K562 (cell line): ENCODE data around the gene PTPRE. TPM values are rescaled to one million over a fixed set of nuclear protein-coding genes. Genes with fewer than 3 reads are reported as not detected.

Experiments
- ATAC-seq: fragments of 200-7000 bp; cut with Tn5 transposase; 3 replicates; pipeline ENCODE4 v1.9.1; 2020; ENCODE audit warnings: moderate library complexity
- BruUV-seq: library from RNA; stranded (reverse); fragments of 400-500 nt; replicated peaks from 2 replicates; lab custom pipeline; 2021; lab: Mats Ljungman, UMichigan
- CTCF ChIA-PET: fragments of 300-600 bp; formaldehyde crosslinking; extraction: SDS; loops from one replicate; lab custom pipeline; 2021; ENCODE audit warnings: low intra/inter-chr PET ratio; lab: Yijun Ruan, JAX
- POLR2A ChIA-PET: fragments of 300-600, 350-650 bp; sonication (Branson Sonifier 250); formaldehyde crosslinking; extraction: SDS; loops from one replicate; lab custom pipeline; 2021; ENCODE audit warnings: antibody characterized with exemption, inconsistent platforms; lab: Yijun Ruan, JAX
- DNase-seq, 4 experiments: peaks; one replicate each; pipeline versions ENCODE4 v3.0.0 to v3.0.0-alpha.2; 2011 to 2018; ENCODE audit warnings: low spot score in 3 of 4, mixed read lengths in 3 of 4; ENCODE audit errors: extremely low read depth in 1 of 4
- FAIRE-seq: peaks from 2 replicates; lab custom pipeline; 2011; peaks lifted over from hg19 to GRCh38; lab: Jason Lieb, UNC
- H2AFZ ChIP-seq: 2 replicates; pipeline ENCODE4 v1.6.0; 2011; ENCODE audit warnings: low read depth, low read length, control low read depth, inconsistent platforms
- H3K27ac ChIP-seq: fragments of 200-600 bp; 3 replicates; pipeline ENCODE4 v1.8.0; 2011; ENCODE audit warnings: low read depth, mild to moderate bottlenecking, control low read depth, inconsistent platforms, low read length, moderate library complexity, mixed read lengths; ENCODE audit errors: extremely low read depth
- H3K27me3 ChIP-seq, 2 experiments: fragments of 300-600 bp in 1 of 2; 2 replicates in 1 of 2; 3 replicates in 1 of 2; pipeline versions ENCODE4 v1.6.0 to v1.8.0; 2011; ENCODE audit warnings: inconsistent platforms in 2 of 2, low read length in 2 of 2, mild to moderate bottlenecking in 1 of 2, mixed read lengths in 1 of 2, moderate library complexity in 1 of 2; ENCODE audit not compliant: control insufficient read depth in 2 of 2, insufficient read depth in 2 of 2
- H3K36me3 ChIP-seq: fragments of 300-600 bp; 3 replicates; pipeline ENCODE4 v1.8.0; 2011; ENCODE audit warnings: mild to moderate bottlenecking, low read length, inconsistent platforms; ENCODE audit not compliant: control insufficient read depth, insufficient read depth
- H3K4me1 ChIP-seq, 2 experiments: fragments of 200-600 bp in 1 of 2; replicated peaks in 1 of 2; 2 replicates in 1 of 2; 3 replicates in 1 of 2; pipeline versions ENCODE4 v1.5.1 to v1.8.0; 2011; ENCODE audit warnings: inconsistent platforms in 2 of 2, low read length in 2 of 2, mild to moderate bottlenecking in 1 of 2, mixed read lengths in 1 of 2, moderate library complexity in 1 of 2; ENCODE audit not compliant: control insufficient read depth in 2 of 2, insufficient read depth in 2 of 2
- H3K4me2 ChIP-seq: 2 replicates; pipeline ENCODE4 v1.6.1; 2011; ENCODE audit warnings: low read length, control low read depth, inconsistent platforms, mixed read lengths; ENCODE audit not compliant: insufficient read depth
- H3K4me3 ChIP-seq: fragments of 200-600 bp; sonication (generic), shearing (Covaris generic); 2 replicates; pipeline ENCODE4 v1.5.1; 2016; ENCODE audit warnings: control low read depth, inconsistent platforms
- H3K79me2 ChIP-seq: fragments of 200-600 bp; 3 replicates; pipeline ENCODE4 v1.8.0; 2011; ENCODE audit warnings: low read length, inconsistent platforms; ENCODE audit not compliant: control insufficient read depth, insufficient read depth
- H3K9ac ChIP-seq, 2 experiments: 2 replicates each; pipeline versions ENCODE4 v1.6.0 to v1.6.1; 2011; ENCODE audit warnings: low read depth in 2 of 2, low read length in 2 of 2, control low read depth in 1 of 2, inconsistent platforms in 1 of 2, mild to moderate bottlenecking in 1 of 2, mixed read lengths in 1 of 2; ENCODE audit not compliant: insufficient read depth in 1 of 2
- H3K9me1 ChIP-seq: one replicate; pipeline ENCODE4 v1.6.0; 2011; ENCODE audit warnings: inconsistent platforms, mild to moderate bottlenecking, low read length, moderate library complexity; ENCODE audit not compliant: control insufficient read depth, insufficient read depth
- H3K9me3 ChIP-seq: replicated peaks from 2 replicates; pipeline ENCODE4 v1.5.1; 2011; ENCODE audit warnings: low read depth, low read length, inconsistent platforms; ENCODE audit not compliant: control insufficient read depth, insufficient read depth
- H4K20me1 ChIP-seq: replicated peaks from 2 replicates; pipeline ENCODE4 v1.6.1; 2011; ENCODE audit warnings: low read length, inconsistent platforms, mixed read lengths; ENCODE audit not compliant: control insufficient read depth, insufficient read depth
- CBFA2T3 ChIP-seq: fragments of 450-650 bp; IDR thresholded peaks from 2 replicates; pipeline ENCODE4 v1.6.1; 2017
- ETV1 ChIP-seq: fragments of 450-650 bp; conservative IDR thresholded peaks from 2 replicates; pipeline ENCODE4 v1.6.1; 2016; ENCODE audit warnings: missing genetic modification characterization, control low read depth, low read depth, missing compliant biosample characterization
- ETV5 ChIP-seq: sonication (generic); formaldehyde crosslinking; IDR thresholded peaks from 2 replicates; pipeline ENCODE4 v1.4.0; 2020; ENCODE audit warnings: low read depth, mild to moderate bottlenecking, missing genetic modification reagents
- GABPA ChIP-seq: fragments of 200-800 bp; sonication (Bioruptor generic); conservative IDR thresholded peaks from 2 replicates; pipeline ENCODE4 v1.6.1; 2016; ENCODE audit warnings: low read depth, missing genetic modification characterization, missing compliant biosample characterization
- HDAC6 ChIP-seq: IDR thresholded peaks from 2 replicates; pipeline ENCODE4 v1.6.1; 2012; ENCODE audit warnings: low read depth, mild to moderate bottlenecking, control low read depth, inconsistent platforms, low read length, moderate library complexity
- HOXB6 ChIP-seq: fragments of 250-450 bp; sonication (Bioruptor Pico); IDR thresholded peaks from 2 replicates; pipeline ENCODE4 v1.5.1; 2022; ENCODE audit warnings: mild to moderate bottlenecking, borderline replicate concordance
- PTRF ChIP-seq: fragments of 450-650 bp; IDR thresholded peaks from 2 replicates; pipeline ENCODE4 v1.6.1; 2016; ENCODE audit warnings: mild to moderate bottlenecking, missing genetic modification characterization, missing compliant biosample characterization
- RBM15 ChIP-seq: fragments of 200-400 bp; formaldehyde crosslinking; IDR thresholded peaks from 2 replicates; pipeline ENCODE4 v1.6.1; 2018; ENCODE audit warnings: mild to moderate bottlenecking, low read length, moderate library complexity; ENCODE audit not compliant: insufficient read depth
- TBL1XR1 ChIP-seq, 2 experiments: IDR thresholded peaks; 2 replicates each; pipeline ENCODE4 v1.6.1; 2012; ENCODE audit warnings: improper control_type of control experiment in 2 of 2, low read length in 2 of 2, mild to moderate bottlenecking in 1 of 2
- TCF7L2 ChIP-seq: fragments of 150-350 bp; IDR thresholded peaks from 2 replicates; pipeline ENCODE4 v1.6.1; 2016; ENCODE audit warnings: low read depth, mild to moderate bottlenecking, low read length, moderate library complexity
- ZNF12 ChIP-seq: sonication (generic); formaldehyde crosslinking; IDR thresholded peaks from 2 replicates; pipeline ENCODE4 v1.4.0; 2020; ENCODE audit warnings: mild to moderate bottlenecking, missing genetic modification reagents
- ZNF274 ChIP-seq: IDR thresholded peaks from 2 replicates; pipeline ENCODE4 v1.6.1; 2011; ENCODE audit warnings: low read depth, mild to moderate bottlenecking, low read length, moderate library complexity, borderline replicate concordance
- ZNF551 ChIP-seq: fragments of 250-450 bp; sonication (Bioruptor Pico); IDR thresholded peaks from 2 replicates; pipeline ENCODE4 v1.5.0; 2021; ENCODE audit warnings: mild to moderate bottlenecking, moderate library complexity
- WGBS: fragments of 100-300 bp; shearing (Covaris generic); methylation state at CpG from one replicate; pipeline ENCODE4 v1.1.6; 2016; ENCODE audit warnings: low coverage, mixed read lengths; ENCODE audit not compliant: insufficient coverage; ENCODE audit errors: missing lambda C conversion rate; 5-methylcytosine and 5-hydroxymethylcytosine counted together
- in situ Hi-C: fragments of 300-500 bp; cut with MboI; formaldehyde crosslinking; loops from 4 replicates; pipeline ENCODE4 v1.15.0; 2018; ENCODE audit warnings: inconsistent platforms, mixed read lengths
- intact Hi-C: fragments of 100-400 bp; cut with micrococcal nuclease; formaldehyde crosslinking; loops from 2 replicates; pipeline ENCODE4 v1.14.2; 2022
- polyA plus RNA-seq, 8 experiments: library from polyadenylated mRNA; depleted of rRNA in 4 of 8; stranded (reverse) in 5 of 8; unstranded in 3 of 8; fragments of >200 nt; fragmentation: Nextera tagmentation in 2 of 8; fragmentation: Illumina TruSeq in 1 of 8; extraction: Ambion mirVana in 2 of 8; extraction: Trizol in 1 of 8; gene quantifications; 2 replicates each; pipeline versions ENCODE4 v1.2.1 to v1.2.3, GENCODE V29; 2011 to 2014; ENCODE audit warnings: inconsistent platforms in 1 of 8, missing spikeins in 1 of 8
- total RNA-seq, 7 experiments: library from RNA; depleted of rRNA in 6 of 7; stranded (reverse); fragments of >200 nt in 6 of 7; fragmentation: Illumina TruSeq in 2 of 7; extraction: Trizol in 2 of 7; gene quantifications; 2 replicates each; pipeline versions ENCODE4 v1.2.1 to v1.2.3, GENCODE V29; 2011 to 2021; ENCODE audit warnings: low replicate concordance in 1 of 7
- TF ChIP-seq, protein P1 (sequence below): fragments of 250-450 bp; sonication (Bioruptor Pico); IDR thresholded peaks from 2 replicates; pipeline ENCODE4 v1.8.0; 2022; ENCODE audit warnings: inconsistent platforms, mild to moderate bottlenecking, moderate library complexity, borderline replicate concordance
- TF ChIP-seq, protein P2 (sequence below), 2 experiments: fragments of 450-650 bp; conservative IDR thresholded peaks; 2 replicates each; pipeline ENCODE4 v1.6.1; 2017; ENCODE audit warnings: mild to moderate bottlenecking in 2 of 2, moderate library complexity in 2 of 2

Gene PTPRE
- total and polyA plus RNA-seq, 9 of the 15 experiments (the other 6 are each of a cell fraction or from before 2014, with no cell fraction given), result 0.01 to 0.13 (median 0.04) TPM; not detected in 4

- Histone ChIP-seq H3K79me2 (no peaks in the 10 kb centered on the region), H3K9me1 (no peaks in the 10 kb centered on the region), H3K27ac (no peak overlapping the region), H3K27me3 (no peaks in the 10 kb centered on the region), H3K4me2 (no peak overlapping the region), H3K9ac (no peak overlapping the region), H4K20me1 (no peaks in the 10 kb centered on the region), H2AFZ (no peak overlapping the region), H3K4me3 (no peak overlapping the region), H3K36me3 (no peaks in the 10 kb centered on the region), H3K4me1 (no peaks in the 10 kb centered on the region), H3K9me3 (no peaks in the 10 kb centered on the region)
- ATAC-seq (no peak), FAIRE-seq (no peak), DNase-seq (no peak)
- no TSS peak for BruUV-seq
- intact Hi-C loops (no loop called here), in situ Hi-C loops (no loop called here)
- TF ChIP-seq ZNF551 (CRISPR knock-in tag) (no peak), GABPA (no peak), ZNF12 (CRISPR knock-in tag) (no peak), PTRF (tag) (no peak), CBFA2T3 (no peak)
- WGBS, result 0% methylated on average over 1 of the region's 1 CpG
- CTCF ChIA-PET, result no interaction called here
- POLR2A ChIA-PET, result interaction anchor here (0.6 kb wide), 1 partner anchor 321 kb away, joined by 3 read pairs; no protein-coding TSS in a partner anchor
Observed at GRCh38 chr10:127947211-127947610, 40.3 kb downstream of the PTPRE start.

- H3K27me3 ChIP-seq, result no peaks in the 10 kb centered on the region
- POLR2A ChIA-PET, result no interaction called here
- H3K4me2 ChIP-seq, result no peak overlapping the region
- no peak overlapping the region for H3K9ac ChIP-seq
- no peak overlapping the region for H3K4me3 ChIP-seq
- BruUV-seq, result no TSS peak
- no peaks in the 10 kb centered on the region for H3K9me3 ChIP-seq
- H3K9me1 ChIP-seq, result no peaks in the 10 kb centered on the region
- no peaks in the 10 kb centered on the region for H3K36me3 ChIP-seq
- 2% methylated on average over 5 of the region's 5 CpGs for WGBS
- H4K20me1 ChIP-seq, result no peaks in the 10 kb centered on the region
- intact Hi-C loops, result no loop called here
- H3K79me2 ChIP-seq, result no peaks in the 10 kb centered on the region
- CTCF ChIA-PET, result no interaction called here
- no peaks in the 10 kb centered on the region for H3K4me1 ChIP-seq
- in situ Hi-C loops, result no loop called here
- FAIRE-seq, result no peak
- H3K27ac ChIP-seq, result no peak overlapping the region
- no peak overlapping the region for H2AFZ ChIP-seq
- no peak for DNase-seq
- ATAC-seq, result no peak
- TF ChIP-seq, protein P1, sequence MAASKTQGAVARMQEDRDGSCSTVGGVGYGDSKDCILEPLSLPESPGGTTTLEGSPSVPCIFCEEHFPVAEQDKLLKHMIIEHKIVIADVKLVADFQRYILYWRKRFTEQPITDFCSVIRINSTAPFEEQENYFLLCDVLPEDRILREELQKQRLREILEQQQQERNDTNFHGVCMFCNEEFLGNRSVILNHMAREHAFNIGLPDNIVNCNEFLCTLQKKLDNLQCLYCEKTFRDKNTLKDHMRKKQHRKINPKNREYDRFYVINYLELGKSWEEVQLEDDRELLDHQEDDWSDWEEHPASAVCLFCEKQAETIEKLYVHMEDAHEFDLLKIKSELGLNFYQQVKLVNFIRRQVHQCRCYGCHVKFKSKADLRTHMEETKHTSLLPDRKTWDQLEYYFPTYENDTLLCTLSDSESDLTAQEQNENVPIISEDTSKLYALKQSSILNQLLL (CRISPR knock-in tag), result no peak
- no peak for TF ChIP-seq HOXB6 (CRISPR knock-in tag)
- TF ChIP-seq ETV1 (tag), result no peak
- TF ChIP-seq ZNF274, result no peak
- no peak for TF ChIP-seq TBL1XR1 (IDR thresholded peaks at IDR 0.05; ENCODE audit: low read length in 2 of 2)
- no peak for TF ChIP-seq HDAC6
- TF ChIP-seq ETV5 (CRISPR knock-in tag), result no peak
- no peak for TF ChIP-seq TCF7L2
- no peak for TF ChIP-seq RBM15
- TF ChIP-seq, protein P2, sequence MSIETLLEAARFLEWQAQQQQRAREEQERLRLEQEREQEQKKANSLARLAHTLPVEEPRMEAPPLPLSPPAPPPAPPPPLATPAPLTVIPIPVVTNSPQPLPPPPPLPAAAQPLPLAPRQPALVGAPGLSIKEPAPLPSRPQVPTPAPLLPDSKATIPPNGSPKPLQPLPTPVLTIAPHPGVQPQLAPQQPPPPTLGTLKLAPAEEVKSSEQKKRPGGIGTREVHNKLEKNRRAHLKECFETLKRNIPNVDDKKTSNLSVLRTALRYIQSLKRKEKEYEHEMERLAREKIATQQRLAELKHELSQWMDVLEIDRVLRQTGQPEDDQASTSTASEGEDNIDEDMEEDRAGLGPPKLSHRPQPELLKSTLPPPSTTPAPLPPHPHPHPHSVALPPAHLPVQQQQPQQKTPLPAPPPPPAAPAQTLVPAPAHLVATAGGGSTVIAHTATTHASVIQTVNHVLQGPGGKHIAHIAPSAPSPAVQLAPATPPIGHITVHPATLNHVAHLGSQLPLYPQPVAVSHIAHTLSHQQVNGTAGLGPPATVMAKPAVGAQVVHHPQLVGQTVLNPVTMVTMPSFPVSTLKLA (conservative IDR thresholded peaks at IDR 0.05), result no peak
Observed at GRCh38 chr10:127948791-127949190, 41.9 kb downstream of the PTPRE start.
